ENCODE measurements around the gene ASPRV1. TPM values are rescaled to one million over a fixed set of nuclear protein-coding genes. Genes with fewer than 3 reads are reported as not detected.

The ASPRV1 gene
- total RNA-seq, 2 experiments from 2014 or later: 0.81 to 0.96 TPM

- Mint-ChIP-seq H3K4me1 (ENCODE audit: low read depth) (peaks cover 37% of the 10 kb centered on the region), H3K27me3 (no peaks in the 10 kb centered on the region), H3K36me3 (ENCODE audit: low read depth) (peaks cover 17% of the 10 kb centered on the region), H3K27ac (peak overlapping the region; percentile 54), H3K9me3 (no peaks in the 10 kb centered on the region), H3K4me3 (peak overlapping the region; percentile 3)
- H3K36me3 ChIP-seq (ENCODE audit: insufficient read depth, low read length): peaks cover 16% of the 10 kb centered on the region
- intact Hi-C loops (cut with DNase I, micrococcal nuclease): loop anchor here (2.0 to 10.0 kb wide), 2 partner anchors 32 to 118 kb away; partner anchors contain the start of gene MXD1 (in 1 of the 2)
- H3K9me3 ChIP-seq (ENCODE audit: control insufficient read depth in 1 of 2, insufficient read depth in 1 of 2, low read length in 2 of 2): no peaks in the 10 kb centered on the region
- H3K27ac ChIP-seq (ENCODE audit: low read depth in 1 of 2, low read length in 2 of 2): peak overlapping the region; percentile 3 to 61
- peak overlapping the region; percentile 24 for H3K4me3 ChIP-seq (ENCODE audit: low read length)
- H3K4me1 ChIP-seq (ENCODE audit: insufficient read depth, low read length): peaks cover 38% of the 10 kb centered on the region
- DNase-seq (peak; percentile 24 to 87 (median 42)), ATAC-seq (ENCODE audit: poor library complexity) (peak; percentile 93)
- CTCF ChIA-PET: interaction anchor here (1.1 to 2.3 kb wide), 2 partner anchors 9 to 196 kb away, joined by 3 to 5 read pairs; no protein-coding TSS in a partner anchor
- no peak for TF ChIP-seq CTCF (IDR thresholded peaks at IDR 0.05)
- POLR2A ChIA-PET: interaction anchor here (0.6 to 3.9 kb wide), 12 partner anchors 9 to 244 kb away, joined by 3 to 21 read pairs (median 3); partner anchors contain the start of genes C2orf42, MXD1 and PCBP1
- no peaks in the 10 kb centered on the region for H3K27me3 ChIP-seq (ENCODE audit: control insufficient read depth in 1 of 2, insufficient read depth in 2 of 2, low read length in 2 of 2)
Observed at GRCh38 chr2:69946351-69947324, 14.8 kb downstream of the ASPRV1 start.

- intact Hi-C loops (cut with DNase I, micrococcal nuclease): loop anchor here (2.0 to 10.0 kb wide), 2 partner anchors 31 to 119 kb away; partner anchors contain the start of gene MXD1 (in 1 of the 2)
- peaks cover 38% of the 10 kb centered on the region for H3K4me1 ChIP-seq (ENCODE audit: insufficient read depth, low read length)
- H3K27ac ChIP-seq (ENCODE audit: low read depth in 1 of 2, low read length in 2 of 2): peak overlapping the region in 1 of 2 donors; percentile 61
- no peaks in the 10 kb centered on the region for H3K9me3 ChIP-seq (ENCODE audit: control insufficient read depth in 1 of 2, insufficient read depth in 1 of 2, low read length in 2 of 2)
- H3K4me3 ChIP-seq (ENCODE audit: low read length): no peak overlapping the region
- TF ChIP-seq CTCF (IDR thresholded peaks at IDR 0.05): no peak
- ATAC-seq (ENCODE audit: poor library complexity) (no peak), DNase-seq (no peak)
- Mint-ChIP-seq H3K27me3 (no peaks in the 10 kb centered on the region), H3K36me3 (ENCODE audit: low read depth) (peaks cover 24% of the 10 kb centered on the region), H3K4me1 (ENCODE audit: low read depth) (peaks cover 37% of the 10 kb centered on the region), H3K4me3 (no peak overlapping the region), H3K9me3 (no peaks in the 10 kb centered on the region), H3K27ac (peak overlapping the region; percentile 54)
- POLR2A ChIA-PET: interaction anchor here (0.6 to 3.9 kb wide), 7 partner anchors 12 to 245 kb away, joined by 3 to 21 read pairs (median 3); partner anchors contain the start of genes C2orf42 and MXD1
- H3K27me3 ChIP-seq (ENCODE audit: control insufficient read depth in 1 of 2, insufficient read depth in 2 of 2, low read length in 2 of 2): no peaks in the 10 kb centered on the region
- peaks cover 16% of the 10 kb centered on the region for H3K36me3 ChIP-seq (ENCODE audit: insufficient read depth, low read length)
- CTCF ChIA-PET: interaction anchor here (1.1 to 2.3 kb wide), 2 partner anchors 8 to 197 kb away, joined by 3 to 5 read pairs; no protein-coding TSS in a partner anchor
Observed at GRCh38 chr2:69945941-69946340, 15.5 kb downstream of the ASPRV1 start.

GRCh38 chr2:69945441-69945840 is 16.0 kb downstream of the ASPRV1 start:
- no peaks in the 10 kb centered on the region for H3K27me3 ChIP-seq (ENCODE audit: control insufficient read depth in 1 of 2, insufficient read depth in 2 of 2, low read length in 2 of 2)
- POLR2A ChIA-PET: interaction anchor here (3.9 kb wide), 1 partner anchor 31 kb away, joined by 21 read pairs; the partner anchor contains the start of gene MXD1
- CTCF ChIA-PET: interaction anchor here (0.6 to 2.3 kb wide), 2 partner anchors 125 to 198 kb away, joined by 3 to 5 read pairs; no protein-coding TSS in a partner anchor
- no peaks in the 10 kb centered on the region for H3K9me3 ChIP-seq (ENCODE audit: control insufficient read depth in 1 of 2, insufficient read depth in 1 of 2, low read length in 2 of 2)
- Mint-ChIP-seq H3K4me3 (no peak overlapping the region), H3K27me3 (no peaks in the 10 kb centered on the region), H3K36me3 (ENCODE audit: low read depth) (peaks cover 29% of the 10 kb centered on the region), H3K9me3 (no peaks in the 10 kb centered on the region), H3K27ac (peak overlapping the region; percentile 49), H3K4me1 (ENCODE audit: low read depth) (peaks cover 37% of the 10 kb centered on the region)
- no peak for TF ChIP-seq CTCF (IDR thresholded peaks at IDR 0.05)
- H3K4me1 ChIP-seq (ENCODE audit: insufficient read depth, low read length): peaks cover 38% of the 10 kb centered on the region
- DNase-seq (peak in 3 of 14 experiments; percentile 32 to 59 (median 54)), ATAC-seq (ENCODE audit: poor library complexity) (no peak)
- H3K36me3 ChIP-seq (ENCODE audit: insufficient read depth, low read length): peaks cover 19% of the 10 kb centered on the region
- H3K27ac ChIP-seq (ENCODE audit: low read depth in 1 of 2, low read length in 2 of 2): no peak overlapping the region
- H3K4me3 ChIP-seq (ENCODE audit: low read length): no peak overlapping the region
- intact Hi-C loops (cut with DNase I, micrococcal nuclease): loop anchor here in 1 of 2 experiments (10.0 kb wide), 1 partner anchor 119 kb away; no protein-coding TSS in a partner anchor
